ENCODE measurements around the gene SIGLEC11.

DNA sequence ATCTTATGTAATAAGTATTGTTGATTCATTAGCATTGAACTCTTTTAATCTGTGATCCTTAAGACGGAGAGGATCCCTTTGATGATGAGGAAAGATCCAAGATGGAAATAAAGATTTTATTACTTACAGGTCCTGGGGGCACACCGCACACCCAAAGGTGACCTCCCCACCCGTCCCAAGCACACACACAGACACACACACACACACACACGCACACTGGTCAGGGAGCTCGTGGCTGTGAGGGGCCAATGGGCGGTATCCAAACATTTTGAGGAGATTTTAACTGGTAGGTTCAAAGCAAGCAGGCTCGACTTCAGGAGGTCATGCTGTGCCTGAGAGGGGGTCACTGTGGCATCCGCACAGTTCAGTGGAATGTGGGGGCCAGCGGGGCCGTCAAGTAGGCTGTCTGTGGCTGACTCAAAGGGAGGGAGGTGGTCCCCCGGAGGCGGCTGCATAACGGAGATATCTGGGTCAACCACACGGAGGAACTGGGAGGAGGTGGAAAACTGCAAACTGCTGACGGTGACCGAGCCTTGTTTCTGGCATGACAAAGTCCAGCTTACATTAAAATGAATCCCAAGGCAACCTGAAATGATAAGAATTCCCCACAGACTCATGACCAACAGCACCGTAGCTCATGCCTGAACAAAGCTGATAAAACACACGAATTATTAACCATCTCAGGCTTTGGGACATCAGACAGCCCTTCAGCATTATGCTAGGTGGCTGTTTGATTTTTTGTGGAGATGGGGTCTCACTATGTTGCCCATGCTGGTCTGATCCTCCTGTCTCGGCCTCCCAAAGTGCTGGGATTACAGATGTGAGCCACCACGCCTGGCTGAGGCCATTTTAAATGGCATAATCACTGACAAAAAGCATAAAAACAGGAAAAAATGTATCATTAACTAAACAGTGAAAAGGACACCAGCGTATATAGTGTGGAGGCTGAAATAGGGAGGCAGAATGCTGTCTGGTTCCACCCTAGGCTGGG lies 20.9 kb upstream of the SIGLEC11 start:
- TF ChIP-seq ZNF562 (CRISPR knock-in tag; IDR thresholded peaks at IDR 0.05; ENCODE audit: borderline replicate concordance) (no peak), POLR2AphosphoS5 (IDR thresholded peaks at IDR 0.05; ENCODE audit: low read depth, low read length) (no peak), NCOA2 (CRISPR knock-in tag; IDR thresholded peaks at IDR 0.05) (no peak), TCF7 (IDR thresholded peaks at IDR 0.05; ENCODE audit: low read depth) (no peak), MAX (IDR thresholded peaks at IDR 0.05) (no peak), ZBTB10 (CRISPR knock-in tag; IDR thresholded peaks at IDR 0.05; ENCODE audit: borderline replicate concordance) (no peak), ZNF263 (CRISPR knock-in tag; IDR thresholded peaks at IDR 0.05) (no peak), SRSF9 (IDR thresholded peaks at IDR 0.05; ENCODE audit: borderline replicate concordance, insufficient read depth, low read depth, low read length, poor library complexity, severe bottlenecking) (no peak)
